C4-2B (cell line): ENCODE data around the gene FUS.
"Not testable (repeated sequence)": the region's sequence is repeated elsewhere in the genome, so short reads cannot be mapped to it uniquely, and the experiment has no call there.

Experiments
- H3K27ac ChIP-seq: fragments of 450-650 bp; 2 replicates; pipeline ENCODE4 v1.5.1; 2017
- CTCF ChIP-seq: fragments of 450-650 bp; conservative IDR thresholded peaks from 2 replicates; pipeline ENCODE4 v1.5.1; 2017; ENCODE audit warnings: mild to moderate bottlenecking
- ZFX ChIP-seq: fragments of 450-650 bp; IDR thresholded peaks from 2 replicates; pipeline ENCODE4 v1.6.1; 2017

The FUS gene

GRCh38 chr16:31141489-31142108, 38.3 kb upstream of the FUS start:
- no peak for TF ChIP-seq ZFX
- no peak for TF ChIP-seq CTCF
- peak overlapping the region; percentile 87 for H3K27ac ChIP-seq

GRCh38 chr16:31142109-31143010, 37.6 kb upstream of the FUS start:
- TF ChIP-seq CTCF (peak; percentile 98), ZFX (peak; percentile 82; the same call in 1 of the 2 replicates)
- H3K27ac ChIP-seq = peak overlapping the region; percentile 87

- TF ChIP-seq ZFX (no peak), CTCF (no peak)
- peak overlapping the region; percentile 87 for H3K27ac ChIP-seq
These were observed 36.8 kb upstream of the FUS start for GRCh38 chr16:31143011-31143693.

- no peak overlapping the region for H3K27ac ChIP-seq
- TF ChIP-seq ZFX (no peak), CTCF (no peak)
These were observed 36.2 kb upstream of the FUS start for GRCh38 chr16:31143694-31144148.

GRCh38 chr16:31144418-31144817, 35.5 kb upstream of the FUS start:
- H3K27ac ChIP-seq = not testable (repeated sequence)

- H3K27ac ChIP-seq = no peak overlapping the region
- TF ChIP-seq CTCF (no peak), ZFX (no peak)
These were observed 34.4 kb upstream of the FUS start for GRCh38 chr16:31145398-31145990.

GRCh38 chr16:31147574-31147973, 32.4 kb upstream of the FUS start:
- no peak overlapping the region for H3K27ac ChIP-seq
- no peak for TF ChIP-seq ZFX
- TF ChIP-seq CTCF = no peak
